Muscle layer of duodenum (tissue), 2 donors: ENCODE measurements around the gene SERTAD4.
"Not testable (repeated sequence)": the region's sequence is repeated elsewhere in the genome, so short reads cannot be mapped to it uniquely, and the experiment has no call there.

ENCODE experiments used
- H3K27ac ChIP-seq: one replicate; pipeline ENCODE4 v1.7.0; 2013; ENCODE audit warnings: mild to moderate bottlenecking, low read length
- H3K27me3 ChIP-seq: one replicate; pipeline ENCODE4 v1.7.0; 2013; ENCODE audit warnings: low read depth, mild to moderate bottlenecking, control low read depth, low read length
- H3K36me3 ChIP-seq, 2 donors: one replicate each; pipeline ENCODE4 v1.7.0; 2013; ENCODE audit warnings: low read length in 2 of 2, control low read depth in 1 of 2, mild to moderate bottlenecking in 1 of 2; ENCODE audit not compliant: insufficient read depth in 2 of 2, control insufficient read depth in 1 of 2
- H3K4me1 ChIP-seq, 2 donors: one replicate each; pipeline ENCODE4 v1.7.0; 2013; ENCODE audit warnings: low read length in 2 of 2, mild to moderate bottlenecking in 2 of 2, control low read depth in 1 of 2, moderate library complexity in 1 of 2; ENCODE audit not compliant: insufficient read depth in 2 of 2, control insufficient read depth in 1 of 2
- H3K4me3 ChIP-seq, 2 donors: one replicate each; pipeline ENCODE4 v1.7.0; 2013; ENCODE audit warnings: low read length in 2 of 2, low read depth in 1 of 2, mild to moderate bottlenecking in 1 of 2
- H3K9me3 ChIP-seq, 2 donors: one replicate each; pipeline ENCODE4 v1.7.0; 2013; ENCODE audit warnings: low read length in 2 of 2, control low read depth in 1 of 2, mild to moderate bottlenecking in 1 of 2; ENCODE audit not compliant: control insufficient read depth in 1 of 2
- donor health status: healthy.

Gene SERTAD4

GRCh38 chr1:210232511-210233215 is at the start of gene SERTAD4:
SERTAD4 (plus strand) TSS chr1:210232796; CDS start chr1:210237961, 5,165 bp downstream.
- peaks cover 0 to 50% of the 10 kb centered on the region in 2 donors for H3K4me1 ChIP-seq

GRCh38 chr1:210185063-210185462 is 47.5 kb upstream of the SERTAD4 start:
- no peak overlapping the region for H3K4me3 ChIP-seq
- no peaks in the 10 kb centered on the region for H3K4me1 ChIP-seq
- H3K27me3 ChIP-seq = no peaks in the 10 kb centered on the region
- no peak overlapping the region for H3K27ac ChIP-seq
- H3K36me3 ChIP-seq = no peaks in the 10 kb centered on the region
- no peaks in the 10 kb centered on the region for H3K9me3 ChIP-seq

More at GRCh38 chr1:210232511-210233215, at the start of gene SERTAD4:
- peak within 1 kb of the TSS; percentile 59 to 93 for H3K4me3 ChIP-seq
- no peak within 1 kb of the TSS for H3K27ac ChIP-seq
- no peaks in the 10 kb centered on the region for H3K9me3 ChIP-seq
- peaks cover 0 to 4% of the 10 kb centered on the region in 2 donors for H3K36me3 ChIP-seq
- H3K27me3 ChIP-seq = no peaks in the 10 kb centered on the region

- H3K4me1 ChIP-seq, H3K4me3 ChIP-seq, H3K9me3 ChIP-seq, H3K27ac ChIP-seq, H3K27me3 ChIP-seq, H3K36me3 ChIP-seq: not testable (repeated sequence)
These were observed 44.6 kb upstream of the SERTAD4 start for GRCh38 chr1:210187849-210188606.

GRCh38 chr1:210189426-210189825 is 43.2 kb upstream of the SERTAD4 start:
- Histone ChIP-seq H3K27ac (no peak overlapping the region), H3K36me3 (no peaks in the 10 kb centered on the region), H3K4me1 (no peaks in the 10 kb centered on the region)

GRCh38 chr1:210195635-210196160 is 36.9 kb upstream of the SERTAD4 start:
- no peaks in the 10 kb centered on the region for H3K36me3 ChIP-seq
- H3K4me3 ChIP-seq = no peak overlapping the region
- H3K9me3 ChIP-seq = peaks cover 0 to 5% of the 10 kb centered on the region in 2 donors
- no peaks in the 10 kb centered on the region for H3K27me3 ChIP-seq
- no peak overlapping the region for H3K27ac ChIP-seq
- H3K4me1 ChIP-seq = no peaks in the 10 kb centered on the region

More at GRCh38 chr1:210189426-210189825, 43.2 kb upstream of the SERTAD4 start:
- H3K9me3 ChIP-seq = no peaks in the 10 kb centered on the region
- H3K27me3 ChIP-seq = no peaks in the 10 kb centered on the region
- no peak overlapping the region for H3K4me3 ChIP-seq

GRCh38 chr1:210196266-210196665 is 36.3 kb upstream of the SERTAD4 start:
- H3K4me3 ChIP-seq, H3K36me3 ChIP-seq, H3K4me1 ChIP-seq, H3K27ac ChIP-seq, H3K27me3 ChIP-seq, H3K9me3 ChIP-seq: not testable (repeated sequence)

GRCh38 chr1:210198840-210199239 is 33.8 kb upstream of the SERTAD4 start:
- H3K27ac ChIP-seq = no peak overlapping the region
- H3K4me1 ChIP-seq = no peaks in the 10 kb centered on the region
- peaks cover 0 to 5% of the 10 kb centered on the region in 2 donors for H3K9me3 ChIP-seq
- no peak overlapping the region for H3K4me3 ChIP-seq
- H3K36me3 ChIP-seq = no peaks in the 10 kb centered on the region
- H3K27me3 ChIP-seq = no peaks in the 10 kb centered on the region

GRCh38 chr1:210200124-210200736 is 32.4 kb upstream of the SERTAD4 start:
- H3K4me3 ChIP-seq = no peak overlapping the region
- H3K27me3 ChIP-seq = no peaks in the 10 kb centered on the region
- peaks cover 0 to 5% of the 10 kb centered on the region in 2 donors for H3K9me3 ChIP-seq
- no peaks in the 10 kb centered on the region for H3K4me1 ChIP-seq
- H3K27ac ChIP-seq = no peak overlapping the region
- H3K36me3 ChIP-seq = no peaks in the 10 kb centered on the region

- H3K27me3 ChIP-seq = no peaks in the 10 kb centered on the region
- no peak overlapping the region for H3K27ac ChIP-seq
- no peaks in the 10 kb centered on the region for H3K36me3 ChIP-seq
- H3K9me3 ChIP-seq = no peaks in the 10 kb centered on the region
- no peak overlapping the region for H3K4me3 ChIP-seq
- no peaks in the 10 kb centered on the region for H3K4me1 ChIP-seq
These were observed 30.9 kb upstream of the SERTAD4 start for GRCh38 chr1:210201681-210202080.

- H3K9me3 ChIP-seq = no peaks in the 10 kb centered on the region
- H3K4me1 ChIP-seq = no peaks in the 10 kb centered on the region
- no peak overlapping the region for H3K4me3 ChIP-seq
- no peaks in the 10 kb centered on the region for H3K27me3 ChIP-seq
- H3K36me3 ChIP-seq = no peaks in the 10 kb centered on the region
- no peak overlapping the region for H3K27ac ChIP-seq
These were observed 24.8 kb upstream of the SERTAD4 start for GRCh38 chr1:210207597-210208450.
